ENCODE results near the gene ZFYVE26.

DNA sequence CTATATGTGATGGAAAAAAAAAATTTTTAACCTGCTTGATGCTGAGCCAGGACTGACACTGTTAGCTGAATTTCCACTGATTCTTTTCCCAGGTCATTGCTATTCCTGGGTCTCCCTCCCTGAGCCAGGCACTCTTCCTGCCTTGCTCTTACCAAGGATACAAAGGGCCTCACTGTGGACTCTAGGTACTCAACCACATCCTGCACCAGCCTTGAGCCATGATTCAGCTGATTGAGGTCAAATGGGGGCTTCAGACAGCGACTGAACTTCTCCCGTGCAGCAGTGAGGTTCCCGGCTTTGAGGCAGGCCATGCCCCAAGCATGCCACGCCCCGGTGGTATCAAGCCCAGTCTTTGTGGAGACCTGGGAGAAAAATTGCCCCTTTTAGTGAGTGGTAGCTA, 54.3 kb downstream of the ZFYVE26 start:
- TF ChIP-seq GLIS1 (tag by site-specific recombination; IDR thresholded peaks at IDR 0.05) (no peak), ZNF785 (tag by site-specific recombination; IDR thresholded peaks at IDR 0.05) (no peak), ZNF157 (tag by site-specific recombination; IDR thresholded peaks at IDR 0.05) (no peak), HOXC10 (CRISPR knock-in tag; IDR thresholded peaks at IDR 0.05) (no peak), ZNF530 (tag by site-specific recombination; IDR thresholded peaks at IDR 0.05; ENCODE audit: low read depth) (no peak)
- TF ChIP-seq, protein P1, sequence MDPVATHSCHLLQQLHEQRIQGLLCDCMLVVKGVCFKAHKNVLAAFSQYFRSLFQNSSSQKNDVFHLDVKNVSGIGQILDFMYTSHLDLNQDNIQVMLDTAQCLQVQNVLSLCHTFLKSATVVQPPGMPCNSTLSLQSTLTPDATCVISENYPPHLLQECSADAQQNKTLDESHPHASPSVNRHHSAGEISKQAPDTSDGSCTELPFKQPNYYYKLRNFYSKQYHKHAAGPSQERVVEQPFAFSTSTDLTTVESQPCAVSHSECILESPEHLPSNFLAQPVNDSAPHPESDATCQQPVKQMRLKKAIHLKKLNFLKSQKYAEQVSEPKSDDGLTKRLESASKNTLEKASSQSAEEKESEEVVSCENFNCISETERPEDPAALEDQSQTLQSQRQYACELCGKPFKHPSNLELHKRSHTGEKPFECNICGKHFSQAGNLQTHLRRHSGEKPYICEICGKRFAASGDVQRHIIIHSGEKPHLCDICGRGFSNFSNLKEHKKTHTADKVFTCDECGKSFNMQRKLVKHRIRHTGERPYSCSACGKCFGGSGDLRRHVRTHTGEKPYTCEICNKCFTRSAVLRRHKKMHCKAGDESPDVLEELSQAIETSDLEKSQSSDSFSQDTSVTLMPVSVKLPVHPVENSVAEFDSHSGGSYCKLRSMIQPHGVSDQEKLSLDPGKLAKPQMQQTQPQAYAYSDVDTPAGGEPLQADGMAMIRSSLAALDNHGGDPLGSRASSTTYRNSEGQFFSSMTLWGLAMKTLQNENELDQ (tag by site-specific recombination; IDR thresholded peaks at IDR 0.05; ENCODE audit: low read depth) = no peak
- TF ChIP-seq, protein P2, sequence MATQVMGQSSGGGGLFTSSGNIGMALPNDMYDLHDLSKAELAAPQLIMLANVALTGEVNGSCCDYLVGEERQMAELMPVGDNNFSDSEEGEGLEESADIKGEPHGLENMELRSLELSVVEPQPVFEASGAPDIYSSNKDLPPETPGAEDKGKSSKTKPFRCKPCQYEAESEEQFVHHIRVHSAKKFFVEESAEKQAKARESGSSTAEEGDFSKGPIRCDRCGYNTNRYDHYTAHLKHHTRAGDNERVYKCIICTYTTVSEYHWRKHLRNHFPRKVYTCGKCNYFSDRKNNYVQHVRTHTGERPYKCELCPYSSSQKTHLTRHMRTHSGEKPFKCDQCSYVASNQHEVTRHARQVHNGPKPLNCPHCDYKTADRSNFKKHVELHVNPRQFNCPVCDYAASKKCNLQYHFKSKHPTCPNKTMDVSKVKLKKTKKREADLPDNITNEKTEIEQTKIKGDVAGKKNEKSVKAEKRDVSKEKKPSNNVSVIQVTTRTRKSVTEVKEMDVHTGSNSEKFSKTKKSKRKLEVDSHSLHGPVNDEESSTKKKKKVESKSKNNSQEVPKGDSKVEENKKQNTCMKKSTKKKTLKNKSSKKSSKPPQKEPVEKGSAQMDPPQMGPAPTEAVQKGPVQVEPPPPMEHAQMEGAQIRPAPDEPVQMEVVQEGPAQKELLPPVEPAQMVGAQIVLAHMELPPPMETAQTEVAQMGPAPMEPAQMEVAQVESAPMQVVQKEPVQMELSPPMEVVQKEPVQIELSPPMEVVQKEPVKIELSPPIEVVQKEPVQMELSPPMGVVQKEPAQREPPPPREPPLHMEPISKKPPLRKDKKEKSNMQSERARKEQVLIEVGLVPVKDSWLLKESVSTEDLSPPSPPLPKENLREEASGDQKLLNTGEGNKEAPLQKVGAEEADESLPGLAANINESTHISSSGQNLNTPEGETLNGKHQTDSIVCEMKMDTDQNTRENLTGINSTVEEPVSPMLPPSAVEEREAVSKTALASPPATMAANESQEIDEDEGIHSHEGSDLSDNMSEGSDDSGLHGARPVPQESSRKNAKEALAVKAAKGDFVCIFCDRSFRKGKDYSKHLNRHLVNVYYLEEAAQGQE (tag by site-specific recombination; IDR thresholded peaks at IDR 0.05) = no peak
